ENCODE measurements around the gene CRY2. TPM values are rescaled to one million over a fixed set of nuclear protein-coding genes. Genes with fewer than 3 reads are reported as not detected.

CRY2 gene
- polyA plus RNA-seq, result 10 to 100 TPM in 2 of 4 donors, 1 to 10 TPM in 2; 6.7 to 23.1 (median 10.1) TPM
- long read RNA-seq, donor 1, full-length matches to known transcripts, result 4 of 11 reads
- long read RNA-seq, donor 1, partial matches to known transcripts, result 7 of 11 reads
- long read RNA-seq, donor 1, other reads (novel, unspliced or antisense), result 0 of 11 reads
- long read RNA-seq, donor 2, partial matches to known transcripts, result 0 of 1 reads
- long read RNA-seq, donor 2, other reads (novel, unspliced or antisense), result 0 of 1 reads
- long read RNA-seq, donor 3, full-length matches to known transcripts, result 1 of 1 reads
- long read RNA-seq, donor 3, partial matches to known transcripts, result 0 of 1 reads
- long read RNA-seq, donor 3, other reads (novel, unspliced or antisense), result 0 of 1 reads
- long read RNA-seq, donor 4, result 0 reads
- long read RNA-seq, donor 5, result 0 reads
- long read RNA-seq, donor 6, full-length matches to known transcripts, result 1 of 1 reads
- long read RNA-seq, donor 6, partial matches to known transcripts, result 0 of 1 reads
- long read RNA-seq, donor 6, other reads (novel, unspliced or antisense), result 0 of 1 reads
- long read RNA-seq, donor 7, result 0 reads
- long read RNA-seq, donor 8, result 0 reads
- long read RNA-seq, donor 9, full-length matches to known transcripts, result 1 of 1 reads
- long read RNA-seq, donor 9, partial matches to known transcripts, result 0 of 1 reads
- long read RNA-seq, donor 9, other reads (novel, unspliced or antisense), result 0 of 1 reads
- long read RNA-seq, donor 10, partial matches to known transcripts, result 0 of 1 reads
- long read RNA-seq, donor 10, other reads (novel, unspliced or antisense), result 0 of 1 reads

- WGBS, 3 donors, result 0 to 1% (median 0%) methylated on average over 55 to 75 of the region's 75 CpGs
- H3K36me3 ChIP-seq (ENCODE audit: control insufficient read depth in 3 of 3, insufficient read depth in 2 of 3, low read depth in 1 of 3, low read length in 3 of 3), result peaks cover 0 to 2% (median 2%) of the 10 kb centered on the region in 3 donors
- peak; percentile 98 to 99 for DNase-seq
Observed at GRCh38 chr11:45846974-45847910, at the start of gene CRY2. Gene CRY2, plus strand, starts transcription at chr11:45847475. Its CDS starts 16 bp downstream, at chr11:45847491.

GRCh38 chr11:45798793-45799441 is 48.4 kb upstream of the CRY2 start:
- H3K27ac ChIP-seq (ENCODE audit: low read depth in 1 of 3, low read length in 2 of 3), result no peak overlapping the region
- H3K27me3 ChIP-seq (ENCODE audit: control insufficient read depth in 3 of 3, insufficient read depth in 3 of 3, low read length in 3 of 3), result no peaks in the 10 kb centered on the region
- FAIRE-seq (no peak), DNase-seq (no peak)
- peaks cover 3 to 7% (median 5%) of the 10 kb centered on the region in 3 donors for H3K4me1 ChIP-seq (ENCODE audit: control insufficient read depth in 3 of 3, insufficient read depth in 2 of 3, low read depth in 1 of 3, low read length in 2 of 3)
- WGBS, 3 donors, result 83 to 90% (median 88%) methylated on average over 10 of the region's 10 CpGs
- H3K4me3 ChIP-seq (ENCODE audit: low read depth in 1 of 3, low read length in 3 of 3), result no peak overlapping the region
- no peaks in the 10 kb centered on the region for H3K9me3 ChIP-seq (ENCODE audit: control insufficient read depth in 2 of 2, insufficient read depth in 1 of 2, low read depth in 1 of 2, low read length in 1 of 2)
- no peaks in the 10 kb centered on the region for H3K36me3 ChIP-seq (ENCODE audit: control insufficient read depth in 3 of 3, insufficient read depth in 2 of 3, low read depth in 1 of 3, low read length in 3 of 3)

More at GRCh38 chr11:45846974-45847910, at the start of gene CRY2:
- peak within 1 kb of the TSS; percentile 66 to 94 (median 84) for H3K4me3 ChIP-seq (ENCODE audit: low read depth in 1 of 3, low read length in 3 of 3)
- H3K4me1 ChIP-seq (ENCODE audit: control insufficient read depth in 3 of 3, insufficient read depth in 2 of 3, low read depth in 1 of 3, low read length in 2 of 3), result peaks cover 3 to 16% (median 12%) of the 10 kb centered on the region in 3 donors
- H3K9me3 ChIP-seq (ENCODE audit: control insufficient read depth in 2 of 2, insufficient read depth in 1 of 2, low read depth in 1 of 2, low read length in 1 of 2), result no peaks in the 10 kb centered on the region
- no peaks in the 10 kb centered on the region for H3K27me3 ChIP-seq (ENCODE audit: control insufficient read depth in 3 of 3, insufficient read depth in 3 of 3, low read length in 3 of 3)
- no peak for FAIRE-seq
- H3K27ac ChIP-seq (ENCODE audit: low read depth in 1 of 3, low read length in 2 of 3), result peak within 1 kb of the TSS; percentile 89 to 98 (median 93)

- Histone ChIP-seq H3K27me3 (ENCODE audit: control insufficient read depth in 3 of 3, insufficient read depth in 3 of 3, low read length in 3 of 3) (no peaks in the 10 kb centered on the region), H3K36me3 (ENCODE audit: control insufficient read depth in 3 of 3, insufficient read depth in 2 of 3, low read depth in 1 of 3, low read length in 3 of 3) (no peaks in the 10 kb centered on the region), H3K27ac (ENCODE audit: low read depth in 1 of 3, low read length in 2 of 3) (no peak overlapping the region), H3K4me3 (ENCODE audit: low read depth in 1 of 3, low read length in 3 of 3) (no peak overlapping the region), H3K9me3 (ENCODE audit: control insufficient read depth in 2 of 2, insufficient read depth in 1 of 2, low read depth in 1 of 2, low read length in 1 of 2) (no peaks in the 10 kb centered on the region), H3K4me1 (ENCODE audit: control insufficient read depth in 3 of 3, insufficient read depth in 2 of 3, low read depth in 1 of 3, low read length in 2 of 3) (peaks cover 3 to 8% (median 5%) of the 10 kb centered on the region in 3 donors)
- WGBS, 3 donors, result 95 to 98% (median 95%) methylated on average over 3 of the region's 3 CpGs
- FAIRE-seq (no peak), DNase-seq (no peak)
Observed at GRCh38 chr11:45799562-45799961, 47.7 kb upstream of the CRY2 start.

- DNase-seq, result no peak
- Histone ChIP-seq H3K4me3 (ENCODE audit: low read depth in 1 of 3, low read length in 3 of 3) (no peak overlapping the region), H3K36me3 (ENCODE audit: control insufficient read depth in 3 of 3, insufficient read depth in 2 of 3, low read depth in 1 of 3, low read length in 3 of 3) (no peaks in the 10 kb centered on the region), H3K4me1 (ENCODE audit: control insufficient read depth in 3 of 3, insufficient read depth in 2 of 3, low read depth in 1 of 3, low read length in 2 of 3) (peaks cover 3 to 8% (median 5%) of the 10 kb centered on the region in 3 donors), H3K9me3 (ENCODE audit: control insufficient read depth in 2 of 2, insufficient read depth in 1 of 2, low read depth in 1 of 2, low read length in 1 of 2) (no peaks in the 10 kb centered on the region), H3K27ac (ENCODE audit: low read depth in 1 of 3, low read length in 2 of 3) (no peak overlapping the region), H3K27me3 (ENCODE audit: control insufficient read depth in 3 of 3, insufficient read depth in 3 of 3, low read length in 3 of 3) (no peaks in the 10 kb centered on the region)
- whole genome bisulfite sequencing, 3 donors, result 85 to 92% (median 88%) methylated on average over 2 of the region's 2 CpGs
- FAIRE-seq, result no peak
Observed at GRCh38 chr11:45800261-45800660, 47.0 kb upstream of the CRY2 start.

- FAIRE-seq, result no peak
- WGBS, 3 donors, result 11 to 51% (median 37%) methylated on average over 2 of the region's 2 CpGs
- H3K27ac ChIP-seq (ENCODE audit: low read depth in 1 of 3, low read length in 2 of 3), result peak overlapping the region; percentile 23 to 90 (median 66)
Observed at GRCh38 chr11:45801723-45802315, 45.5 kb upstream of the CRY2 start.

GRCh38 chr11:45802531-45803317 is 44.6 kb upstream of the CRY2 start:
- H3K9me3 ChIP-seq (ENCODE audit: control insufficient read depth in 2 of 2, insufficient read depth in 1 of 2, low read depth in 1 of 2, low read length in 1 of 2), result no peaks in the 10 kb centered on the region
- H3K27me3 ChIP-seq (ENCODE audit: control insufficient read depth in 3 of 3, insufficient read depth in 3 of 3, low read length in 3 of 3), result no peaks in the 10 kb centered on the region
- H3K27ac ChIP-seq (ENCODE audit: low read depth in 1 of 3, low read length in 2 of 3), result peak overlapping the region; percentile 23 to 90 (median 66)
- DNase-seq (peak in 1 of 2 donors; percentile 20), FAIRE-seq (no peak)
- no peak overlapping the region for H3K4me3 ChIP-seq (ENCODE audit: low read depth in 1 of 3, low read length in 3 of 3)
- peaks cover 0 to 10% (median 3%) of the 10 kb centered on the region in 3 donors for H3K36me3 ChIP-seq (ENCODE audit: control insufficient read depth in 3 of 3, insufficient read depth in 2 of 3, low read depth in 1 of 3, low read length in 3 of 3)
- H3K4me1 ChIP-seq (ENCODE audit: control insufficient read depth in 3 of 3, insufficient read depth in 2 of 3, low read depth in 1 of 3, low read length in 2 of 3), result peaks cover 12 to 24% (median 23%) of the 10 kb centered on the region in 3 donors
- WGBS, 3 donors, result 77 to 86% (median 78%) methylated on average over 10 of the region's 10 CpGs

More at GRCh38 chr11:45801723-45802315, 45.5 kb upstream of the CRY2 start:
- Histone ChIP-seq H3K36me3 (ENCODE audit: control insufficient read depth in 3 of 3, insufficient read depth in 2 of 3, low read depth in 1 of 3, low read length in 3 of 3) (peaks cover 0 to 2% (median 0%) of the 10 kb centered on the region in 3 donors), H3K4me1 (ENCODE audit: control insufficient read depth in 3 of 3, insufficient read depth in 2 of 3, low read depth in 1 of 3, low read length in 2 of 3) (peaks cover 7 to 15% (median 14%) of the 10 kb centered on the region in 3 donors), H3K27me3 (ENCODE audit: control insufficient read depth in 3 of 3, insufficient read depth in 3 of 3, low read length in 3 of 3) (no peaks in the 10 kb centered on the region), H3K4me3 (ENCODE audit: low read depth in 1 of 3, low read length in 3 of 3) (no peak overlapping the region), H3K9me3 (ENCODE audit: control insufficient read depth in 2 of 2, insufficient read depth in 1 of 2, low read depth in 1 of 2, low read length in 1 of 2) (no peaks in the 10 kb centered on the region)
- DNase-seq, result peak; percentile 76 to 96
